GM21360 (cell line): ENCODE results near the gene MUC5AC.

Source experiments
- ATAC-seq: cut with Tn5 transposase; IDR thresholded peaks from one replicate; pipeline ENCODE4 v1.9.1; 2021; ENCODE audit warnings: mild to moderate bottlenecking, moderate library complexity; ENCODE audit not compliant: unreplicated experiment

Gene MUC5AC

GRCh38 chr11:1195682-1196515 is 38.1 kb downstream of the MUC5AC start:
- no peak for ATAC-seq

- no peak for ATAC-seq
Observed at GRCh38 chr11:1196516-1197391, 39.0 kb downstream of the MUC5AC start.

- no peak for ATAC-seq
Observed at GRCh38 chr11:1197431-1197885, 39.7 kb downstream of the MUC5AC start.

GRCh38 chr11:1197886-1198560 is 40.3 kb downstream of the MUC5AC start:
- no peak for ATAC-seq

- ATAC-seq: no peak
Observed at GRCh38 chr11:1198561-1199240, 40.9 kb downstream of the MUC5AC start.

- ATAC-seq: no peak
Observed at GRCh38 chr11:1199241-1199750, 41.5 kb downstream of the MUC5AC start.

- ATAC-seq: no peak
Observed at GRCh38 chr11:1199751-1200610, 42.2 kb downstream of the MUC5AC start.

DNA sequence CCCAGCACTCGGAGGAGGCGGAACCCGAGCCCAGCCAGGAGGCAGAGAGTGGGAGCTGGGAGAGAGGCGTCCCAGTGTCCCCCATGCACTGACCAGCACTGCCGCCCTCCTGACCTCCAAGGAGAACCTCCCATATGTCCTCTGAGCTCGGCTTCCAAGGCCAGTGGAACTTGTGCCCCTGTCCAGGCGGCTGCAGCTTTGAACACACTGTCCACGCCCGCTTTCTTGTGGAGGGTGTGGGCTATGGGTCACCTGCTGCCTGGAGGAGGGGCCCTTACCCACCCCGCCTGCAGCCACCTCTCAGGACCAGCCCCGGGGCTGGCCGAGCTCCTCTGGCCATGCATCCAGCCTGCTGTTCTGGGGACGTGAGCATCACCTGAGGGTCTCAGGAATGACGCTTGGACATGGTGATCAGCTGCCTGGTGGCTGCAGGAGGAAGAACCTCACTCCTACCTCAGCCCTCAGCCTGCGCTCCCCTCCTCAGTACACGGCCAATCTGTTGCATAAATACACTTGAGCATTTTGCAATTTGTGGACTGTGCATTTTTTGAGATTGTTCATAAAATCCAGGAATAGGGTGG is 42.9 kb downstream of the MUC5AC start:
- ATAC-seq: no peak

- ATAC-seq: no peak
Observed at GRCh38 chr11:1201395-1202153, 43.8 kb downstream of the MUC5AC start.

GRCh38 chr11:1202154-1202775 is 44.5 kb downstream of the MUC5AC start:
- no peak for ATAC-seq

- no peak for ATAC-seq
Observed at GRCh38 chr11:1202776-1203504, 45.2 kb downstream of the MUC5AC start.

- ATAC-seq: no peak
Observed at GRCh38 chr11:1203505-1204271, 45.9 kb downstream of the MUC5AC start.

- ATAC-seq: no peak
Observed at GRCh38 chr11:1204381-1205101, 46.8 kb downstream of the MUC5AC start.

DNA sequence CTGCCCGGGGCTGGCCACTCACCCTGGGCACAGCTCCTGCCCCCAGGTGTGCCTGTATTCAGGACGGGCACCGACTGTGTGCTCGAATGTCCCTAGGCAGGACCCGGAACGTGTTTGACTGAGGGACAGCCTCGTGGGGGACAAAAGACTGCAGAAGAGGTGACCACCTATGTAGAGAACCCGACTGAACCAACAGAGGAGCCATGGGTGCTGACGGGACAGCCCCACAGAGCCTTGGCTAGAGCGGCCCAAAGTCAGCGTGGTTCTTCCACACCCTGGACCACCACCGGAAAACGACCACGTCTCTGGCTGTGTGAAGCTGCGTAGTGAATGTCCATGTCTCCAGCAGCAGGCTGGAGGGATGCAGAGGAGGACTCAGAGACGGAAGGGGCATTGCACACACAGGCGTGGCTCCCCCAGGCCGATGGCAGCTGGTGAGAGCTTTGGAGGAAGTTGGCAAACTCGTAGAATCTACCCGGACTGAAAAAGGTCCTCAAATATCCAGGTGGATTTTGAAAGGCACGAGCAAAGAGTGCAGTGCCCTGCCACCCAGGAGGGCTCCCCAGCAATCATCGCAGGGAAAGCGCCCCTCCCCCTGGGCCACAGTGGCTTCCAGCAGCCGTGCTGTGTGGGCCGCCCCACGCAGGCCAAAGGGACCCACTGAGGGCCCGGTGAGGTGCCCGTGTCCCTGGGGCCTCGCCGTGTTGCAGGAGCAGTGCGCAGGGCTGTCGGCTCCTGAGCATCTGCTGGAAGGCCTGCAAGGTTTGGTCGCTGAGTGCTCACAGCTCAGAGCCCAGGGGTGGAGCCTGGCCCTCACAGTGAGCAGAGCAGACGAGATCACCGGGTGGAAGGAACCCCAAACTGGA is 47.6 kb downstream of the MUC5AC start:
- ATAC-seq: no peak

- no peak for ATAC-seq
Observed at GRCh38 chr11:1205987-1206331, 48.2 kb downstream of the MUC5AC start.
